Pancreas (tissue), 10 donors: ENCODE data around the gene POMP. TPM values are rescaled to one million over a fixed set of nuclear protein-coding genes. Genes with fewer than 3 reads are reported as not detected.

Experiments
- ATAC-seq, 4 donors: fragments of 200-7000 bp; cut with Tn5 transposase; one replicate each; pipeline versions ENCODE4 v1.8.0 to v1.9.1; 2020; ENCODE audit warnings: mild to moderate bottlenecking in 4 of 4, moderate library complexity in 4 of 4
- DNase-seq, 6 donors: peaks; one replicate each; pipeline ENCODE4 v3.0.0-alpha.2; 2020
- FAIRE-seq: peaks from 2 replicates; lab custom pipeline; 2012; peaks lifted over from hg19 to GRCh38; lab: Jason Lieb, UNC
- H3K27ac ChIP-seq, 4 donors: fragments of 200-600 bp; sonication (generic); 1 replicate in 3 of 4; 2 replicates in 1 of 4; pipeline versions ENCODE4 v1.5.0 to v1.8.0; 2020
- H3K27me3 ChIP-seq, 4 donors: fragments of 200-600 bp; one replicate each; pipeline ENCODE4 v1.8.0; 2021
- H3K36me3 ChIP-seq, 3 donors: fragments of 200-600 bp; sonication (generic) in 1 of 3; one replicate each; pipeline versions ENCODE4 v1.5.0 to v1.8.0; 2020 to 2021
- H3K4me1 ChIP-seq, 3 donors: fragments of 200-600 bp; one replicate each; pipeline ENCODE4 v1.8.0; 2021
- H3K4me3 ChIP-seq, 4 donors: fragments of 200-600 bp; sonication (generic) in 2 of 4; one replicate each; pipeline versions ENCODE4 v1.5.0 to v1.8.0; 2020 to 2021
- H3K9me3 ChIP-seq, 4 donors: fragments of 200-600 bp; one replicate each; pipeline ENCODE4 v1.8.0; 2021
- CTCF ChIP-seq, 4 donors: fragments of 200-600 bp; sonication (generic) in 3 of 4; IDR thresholded peaks; one replicate each; pipeline versions ENCODE4 v1.5.0 to v1.8.0; 2021; ENCODE audit warnings: antibody characterized with exemption in 4 of 4
- WGBS, 2 donors: extraction: QIAGEN DNeasy Blood & Tissue Kit; methylation state at CpG; one replicate each; pipeline ENCODE4 v1.1.7; 2013; 5-methylcytosine and 5-hydroxymethylcytosine counted together
- intact Hi-C, 3 donors: fragments of 100-400 bp; cut with DNase I; formaldehyde crosslinking; loops; one replicate each; pipeline versions ENCODE4 v1.11.1 to v1.14.2; 2022
- polyA plus RNA-seq, 2 donors: library from polyadenylated mRNA; stranded (reverse); fragments of 200-250 nt; gene quantifications; one replicate each; pipeline ENCODE4 v1.2.3, GENCODE V29; 2013
- total RNA-seq, 6 donors: library from RNA; stranded (reverse); fragmentation: NEBNext Ultra II Directional in 4 of 6; extraction: Animal tissue kit (Norgen Biotek cat#: 25700) in 4 of 6; gene quantifications; one replicate each; pipeline versions ENCODE4 v1.2.1 to v1.2.4, GENCODE V29; 2021 to 2023
- donor health status: healthy with polysubstance abuse.
- donor health status: DM: no; HTN: no; CAD: no; lungs with moderate emphysema.
- donor health status: DM: no; HTN: no; CAD: no.
- donor health status: control.
- donor health status: control.
- donor health status: Bipolar disorder and iron deficiency.
- donor health status: DM: yes; HTN: yes; CAD: no.
- donor health status: DM: no; HTN: no; CAD: no.
- donor health status: DM: no; HTN: no; CAD: no.
- donor health status: DM: yes; HTN: yes; CAD: no.

Gene POMP
- total and polyA plus RNA-seq, 8 donors: 13.9 to 39.5 (median 21.9) TPM

GRCh38 chr13:28718543-28719226 is 59.8 kb downstream of the POMP start, which contains the start of gene SLC46A3:
SLC46A3 (minus strand) TSS chr13:28718970; CDS start chr13:28717998, 972 bp downstream.
- H3K4me3 ChIP-seq: peak within 1 kb of the TSS; percentile 55 to 84 (median 69)
- peak; percentile 97 to 99 (median 98) for ATAC-seq
- 1% methylated on average over 69 to 78 of the region's 78 CpGs for WGBS, 2 donors

GRCh38 chr13:28719227-28720055 is 60.5 kb downstream of the POMP start:
- no peak for FAIRE-seq
- 41 to 43% methylated on average over 15 of the region's 15 CpGs for WGBS, 2 donors
- Histone ChIP-seq H3K27me3 (no peaks in the 10 kb centered on the region), H3K27ac (peak overlapping the region in 1 of 4 donors; percentile 91), H3K9me3 (no peaks in the 10 kb centered on the region), H3K4me1 (peaks cover 0 to 11% (median 10%) of the 10 kb centered on the region in 3 donors), H3K36me3 (no peaks in the 10 kb centered on the region), H3K4me3 (peak overlapping the region; percentile 55 to 84 (median 69))
- intact Hi-C loops: no loop called here
- ATAC-seq: no peak
- DNase-seq: no peak
- no peak for TF ChIP-seq CTCF (IDR thresholded peaks at IDR 0.05)

More at GRCh38 chr13:28718543-28719226, 59.8 kb downstream of the POMP start, which contains the start of gene SLC46A3:
- TF ChIP-seq CTCF (IDR thresholded peaks at IDR 0.05): no peak
- Histone ChIP-seq H3K27me3 (no peaks in the 10 kb centered on the region), H3K36me3 (no peaks in the 10 kb centered on the region), H3K9me3 (no peaks in the 10 kb centered on the region), H3K4me1 (peaks cover 0 to 11% (median 10%) of the 10 kb centered on the region in 3 donors), H3K27ac (peak within 1 kb of the TSS; percentile 80 to 91 (median 82))
- FAIRE-seq: no peak
- DNase-seq: peak; percentile 97 to 98 (median 98)
- intact Hi-C loops: no loop called here

- FAIRE-seq (no peak), ATAC-seq (no peak), DNase-seq (peak in 1 of 6 donors; percentile 58)
- Histone ChIP-seq H3K4me3 (no peak overlapping the region), H3K27me3 (no peaks in the 10 kb centered on the region), H3K9me3 (no peaks in the 10 kb centered on the region), H3K27ac (no peak overlapping the region), H3K4me1 (no peaks in the 10 kb centered on the region), H3K36me3 (no peaks in the 10 kb centered on the region)
- TF ChIP-seq CTCF (IDR thresholded peaks at IDR 0.05): no peak
- 90 to 96% methylated on average over 22 of the region's 22 CpGs for WGBS, 2 donors
- intact Hi-C loops: no loop called here
These were observed 64.9 kb downstream of the POMP start for GRCh38 chr13:28723806-28724205.

GRCh38 chr13:28725046-28725610 is 66.2 kb downstream of the POMP start:
- no peaks in the 10 kb centered on the region for H3K4me1 ChIP-seq
- 84 to 90% methylated on average over 3 of the region's 3 CpGs for WGBS, 2 donors
- ATAC-seq (peak in 1 of 4 donors; percentile 47), DNase-seq (no peak), FAIRE-seq (no peak)
- no peak for TF ChIP-seq CTCF (IDR thresholded peaks at IDR 0.05)
- intact Hi-C loops: no loop called here
- no peaks in the 10 kb centered on the region for H3K36me3 ChIP-seq
- no peaks in the 10 kb centered on the region for H3K27me3 ChIP-seq
- H3K27ac ChIP-seq: no peak overlapping the region
- H3K4me3 ChIP-seq: no peak overlapping the region
- H3K9me3 ChIP-seq: no peaks in the 10 kb centered on the region

Other genes starting within 250 kb of the POMP start
- 10 to 100 TPM in 2 of 6 donors, 1 to 10 TPM in 4; 4.4 to 12.7 (median 8.8) TPM for gene FLT1, start 164.0 kb upstream of the POMP start, total RNA-seq
- 1 to 10 TPM; 1.1 to 8.0 TPM for gene FLT1, start 164.0 kb upstream of the POMP start, polyA plus RNA-seq
- gene SLC46A3, start 59.8 kb downstream of the POMP start, total RNA-seq: 1 to 10 TPM; 3.3 to 9.0 (median 6.0) TPM
- gene SLC46A3, start 59.8 kb downstream of the POMP start, polyA plus RNA-seq: 1 to 10 TPM; 3.5 to 7.2 TPM
- gene MTUS2, start 161.2 kb downstream of the POMP start, total RNA-seq: 1 to 10 TPM; 2.2 to 6.8 (median 4.8) TPM
- 1 to 10 TPM; 3.5 to 9.0 TPM for gene MTUS2, start 161.2 kb downstream of the POMP start, polyA plus RNA-seq